Measurements from ENCODE around the gene CLIC4.
"Not testable (repeated sequence)": the region's sequence is repeated elsewhere in the genome, so short reads cannot be mapped to it uniquely, and the experiment has no call there.

CLIC4 gene

GRCh38 chr1:24721533-24721932 is 23.7 kb upstream of the CLIC4 start:
- Histone ChIP-seq H2AFZ (ENCODE audit: low read length) (no peak overlapping the region), H3K9me2 (replicated peaks; ENCODE audit: low read depth, low read length) (no peaks in the 10 kb centered on the region), H3K36me3 (ENCODE audit: insufficient read depth, low read length) (no peaks in the 10 kb centered on the region), H3F3A (ENCODE audit: low read depth) (no peaks in the 10 kb centered on the region), H3K4me3 (ENCODE audit: low read length, poor library complexity, severe bottlenecking) (no peak overlapping the region), H3K27me3 (ENCODE audit: insufficient read depth, low read length, poor library complexity, severe bottlenecking) (no peaks in the 10 kb centered on the region), H3K9ac (ENCODE audit: low read depth, low read length, poor library complexity, severe bottlenecking) (no peak overlapping the region), H3K79me2 (ENCODE audit: insufficient read depth, low read length) (no peaks in the 10 kb centered on the region), H3K9me3 (ENCODE audit: insufficient read depth, low read depth, low read length) (no peaks in the 10 kb centered on the region), H3K4me2 (ENCODE audit: low read depth, low read length, poor library complexity, severe bottlenecking) (no peak overlapping the region), H4K20me1 (ENCODE audit: insufficient read depth, low read length, poor library complexity, severe bottlenecking) (no peaks in the 10 kb centered on the region), H3K4me1 (ENCODE audit: insufficient read depth, low read length, poor library complexity, severe bottlenecking) (no peaks in the 10 kb centered on the region)
- TF ChIP-seq CTCF (conservative IDR thresholded peaks at IDR 0.05; ENCODE audit: low read length) (no peak), EZH2phosphoT487 (IDR thresholded peaks at IDR 0.05; ENCODE audit: borderline replicate concordance) (no peak)

GRCh38 chr1:24722073-24723035 is 22.9 kb upstream of the CLIC4 start:
- not testable (repeated sequence) for H3K36me3 ChIP-seq (ENCODE audit: insufficient read depth, low read length); H3K9me3 ChIP-seq (ENCODE audit: insufficient read depth, low read depth, low read length); H3K9ac ChIP-seq (ENCODE audit: low read depth, low read length, poor library complexity, severe bottlenecking); H3K79me2 ChIP-seq (ENCODE audit: insufficient read depth, low read length); H3K4me1 ChIP-seq (ENCODE audit: insufficient read depth, low read length, poor library complexity, severe bottlenecking); H3F3A ChIP-seq (ENCODE audit: low read depth); H3K27me3 ChIP-seq (ENCODE audit: insufficient read depth, low read length, poor library complexity, severe bottlenecking); H4K20me1 ChIP-seq (ENCODE audit: insufficient read depth, low read length, poor library complexity, severe bottlenecking); H3K9me2 ChIP-seq (replicated peaks; ENCODE audit: low read depth, low read length)
- H3K4me2 ChIP-seq (ENCODE audit: low read depth, low read length, poor library complexity, severe bottlenecking) = peak overlapping the region; percentile 62
- peak overlapping the region; percentile 82 for H2AFZ ChIP-seq (ENCODE audit: low read length)
- H3K4me3 ChIP-seq (ENCODE audit: low read length, poor library complexity, severe bottlenecking) = peak overlapping the region; percentile 68

GRCh38 chr1:24724345-24725208 is 20.7 kb upstream of the CLIC4 start:
- TF ChIP-seq EZH2phosphoT487 (IDR thresholded peaks at IDR 0.05; ENCODE audit: borderline replicate concordance) (no peak), CTCF (conservative IDR thresholded peaks at IDR 0.05; ENCODE audit: low read length) (no peak)
- no peaks in the 10 kb centered on the region for H3K27me3 ChIP-seq (ENCODE audit: insufficient read depth, low read length, poor library complexity, severe bottlenecking)
- H3K4me2 ChIP-seq (ENCODE audit: low read depth, low read length, poor library complexity, severe bottlenecking) = no peak overlapping the region
- no peak overlapping the region for H2AFZ ChIP-seq (ENCODE audit: low read length)
- no peaks in the 10 kb centered on the region for H3K36me3 ChIP-seq (ENCODE audit: insufficient read depth, low read length)
- no peaks in the 10 kb centered on the region for H3K4me1 ChIP-seq (ENCODE audit: insufficient read depth, low read length, poor library complexity, severe bottlenecking)
- H3K9me3 ChIP-seq (ENCODE audit: insufficient read depth, low read depth, low read length) = no peaks in the 10 kb centered on the region
- no peak overlapping the region for H3K4me3 ChIP-seq (ENCODE audit: low read length, poor library complexity, severe bottlenecking)
- H3K9me2 ChIP-seq (replicated peaks; ENCODE audit: low read depth, low read length) = no peaks in the 10 kb centered on the region
- H3F3A ChIP-seq (ENCODE audit: low read depth) = no peaks in the 10 kb centered on the region
- no peak overlapping the region for H3K9ac ChIP-seq (ENCODE audit: low read depth, low read length, poor library complexity, severe bottlenecking)
- no peaks in the 10 kb centered on the region for H3K79me2 ChIP-seq (ENCODE audit: insufficient read depth, low read length)
- H4K20me1 ChIP-seq (ENCODE audit: insufficient read depth, low read length, poor library complexity, severe bottlenecking) = no peaks in the 10 kb centered on the region
